ENCODE measurements around the gene LRR1. TPM values are rescaled to one million over a fixed set of nuclear protein-coding genes. Genes with fewer than 3 reads are reported as not detected.
"Not testable (repeated sequence)": the region's sequence is repeated elsewhere in the genome, so short reads cannot be mapped to it uniquely, and the experiment has no call there.

The LRR1 gene
- total RNA-seq, 2 experiments from 2014 or later = 64.4 to 71.3 TPM

DNA sequence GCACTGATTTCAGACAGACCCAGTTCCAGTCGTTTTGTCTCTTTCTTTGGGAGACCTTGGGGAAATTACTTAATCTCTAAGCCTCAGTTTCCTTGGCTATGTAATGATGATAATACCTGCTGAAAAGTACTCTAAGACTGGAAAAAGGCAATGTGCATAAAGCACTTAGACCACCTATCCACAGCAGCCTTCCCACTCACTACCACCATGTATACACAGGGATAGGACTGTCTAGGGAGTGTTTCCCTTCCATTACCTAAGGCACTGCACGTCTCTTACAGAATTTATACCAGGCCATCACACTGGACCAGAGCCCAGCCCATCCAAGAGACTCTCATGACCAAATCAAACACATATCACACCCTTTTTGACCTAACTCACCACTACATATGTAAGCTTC is 18.9 kb upstream of the LRR1 start:
- CTCF ChIA-PET = interaction anchor here (1.2 kb wide), 1 partner anchor 42 kb away, joined by 3 read pairs; no protein-coding TSS in a partner anchor
- ATAC-seq = no peak

GRCh38 chr14:49581209-49582112 is 17.3 kb upstream of the LRR1 start:
- DNase-seq (no peak), ATAC-seq (no peak)
- Mint-ChIP-seq H3K36me3 (peaks cover 72% of the 10 kb centered on the region), H3K9me3 (ENCODE audit: low read depth) (no peaks in the 10 kb centered on the region), H3K4me3 (no peak overlapping the region), H3K4me1 (peaks cover 45% of the 10 kb centered on the region), H3K27ac (peak overlapping the region; percentile 27), H3K27me3 (no peaks in the 10 kb centered on the region)
- CTCF ChIA-PET = interaction anchor here (0.9 kb wide), 1 partner anchor 120 kb away, joined by 3 read pairs; no protein-coding TSS in a partner anchor

More for the DNA sequence above, 18.9 kb upstream of the LRR1 start:
- H3K27me3 Mint-ChIP-seq = no peaks in the 10 kb centered on the region
- H3K4me1 Mint-ChIP-seq = peaks cover 45% of the 10 kb centered on the region
- H3K4me3 Mint-ChIP-seq = no peak overlapping the region
- H3K27ac Mint-ChIP-seq = peak overlapping the region; percentile 33
- H3K9me3 Mint-ChIP-seq (ENCODE audit: low read depth) = no peaks in the 10 kb centered on the region
- DNase-seq = no peak
- H3K36me3 Mint-ChIP-seq = peaks cover 67% of the 10 kb centered on the region

DNA sequence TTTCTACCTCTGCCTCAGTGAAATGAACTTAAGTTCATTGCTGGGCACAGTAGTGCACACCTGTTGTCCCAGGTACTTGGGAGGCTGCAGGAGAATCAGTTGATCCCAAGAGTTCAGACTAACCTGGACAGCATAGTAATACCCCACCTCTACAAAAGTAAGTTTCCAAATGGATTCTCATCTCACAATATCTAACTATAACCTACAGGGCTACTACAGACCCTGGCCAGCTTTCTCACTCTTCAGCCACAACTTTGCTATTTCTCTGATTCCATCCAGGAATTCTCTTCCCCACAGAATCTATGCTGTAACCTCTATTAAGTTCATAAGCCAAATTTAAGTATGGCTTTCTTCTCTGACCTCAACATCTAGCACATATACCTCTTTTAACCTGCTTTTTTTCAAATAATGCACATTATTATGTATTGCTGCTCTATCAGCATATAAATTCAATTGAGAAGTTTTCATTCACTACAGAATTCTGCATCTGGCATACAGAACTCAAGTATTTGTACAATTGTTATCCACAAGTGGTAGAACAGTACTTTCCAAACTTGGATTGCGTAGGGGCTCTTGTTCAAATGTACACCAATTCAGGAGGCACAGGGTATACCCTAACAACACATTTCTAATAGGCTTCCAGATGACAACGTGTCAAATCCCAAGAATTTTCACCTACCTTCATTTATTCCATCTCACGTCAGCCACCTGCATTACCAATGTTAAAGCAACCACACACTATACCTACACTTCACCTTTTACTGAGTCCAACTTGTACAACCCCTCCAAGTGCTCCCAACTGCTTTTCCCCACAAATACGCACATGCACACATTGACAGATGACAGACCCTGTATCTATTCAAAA is 16.4 kb upstream of the LRR1 start:
- ATAC-seq (no peak), DNase-seq (no peak)
- CTCF ChIA-PET = interaction anchor here (0.5 to 1.2 kb wide), 3 partner anchors 17 to 121 kb away, joined by 3 to 4 read pairs (median 3); partner anchors contain the start of gene LRR1
- H3K4me3 Mint-ChIP-seq = no peak overlapping the region
- no peaks in the 10 kb centered on the region for H3K9me3 Mint-ChIP-seq (ENCODE audit: low read depth)
- peaks cover 49% of the 10 kb centered on the region for H3K4me1 Mint-ChIP-seq
- H3K27me3 Mint-ChIP-seq = no peaks in the 10 kb centered on the region
- peaks cover 65% of the 10 kb centered on the region for H3K36me3 Mint-ChIP-seq
- peak overlapping the region; percentile 29 for H3K27ac Mint-ChIP-seq

- CTCF ChIA-PET = interaction anchor here (0.7 to 1.2 kb wide), 2 partner anchors 15 to 38 kb away, joined by 3 read pairs; partner anchors contain the start of gene LRR1
- peak overlapping the region; percentile 89 for H3K4me3 Mint-ChIP-seq
- H3K27ac Mint-ChIP-seq = peak overlapping the region; percentile 99
- H3K4me1 Mint-ChIP-seq = peaks cover 47% of the 10 kb centered on the region
- H3K36me3 Mint-ChIP-seq = peaks cover 57% of the 10 kb centered on the region
- H3K9me3 Mint-ChIP-seq (ENCODE audit: low read depth) = no peaks in the 10 kb centered on the region
- H3K27me3 Mint-ChIP-seq = no peaks in the 10 kb centered on the region
- ATAC-seq = no peak
- no peak for DNase-seq
These were observed 15.1 kb upstream of the LRR1 start for GRCh38 chr14:49583629-49584028.

DNA sequence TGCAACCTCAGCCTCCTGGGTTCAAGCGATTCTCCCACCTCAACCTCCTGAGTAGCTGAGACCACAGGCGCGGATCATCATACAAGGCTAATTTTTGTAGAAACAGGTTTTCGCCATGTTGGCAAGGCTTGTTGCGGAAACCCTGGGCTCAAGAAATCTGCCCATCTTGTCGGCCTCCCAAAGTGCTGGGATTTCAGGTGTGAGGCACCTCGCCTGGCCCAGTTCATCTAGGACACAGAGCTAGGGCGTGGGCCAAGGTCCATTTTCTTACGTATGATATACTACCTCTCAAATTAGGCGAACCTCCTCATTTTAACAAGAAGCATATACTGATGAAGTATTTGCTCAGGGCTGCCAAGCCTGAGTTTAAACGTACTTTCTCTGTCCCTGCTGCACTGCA is 14.7 kb upstream of the LRR1 start:
- H3K4me1 Mint-ChIP-seq = peaks cover 47% of the 10 kb centered on the region
- CTCF ChIA-PET = interaction anchor here (0.7 kb wide), 1 partner anchor 37 kb away, joined by 3 read pairs; no protein-coding TSS in a partner anchor

GRCh38 chr14:49584981-49585640 is 13.6 kb upstream of the LRR1 start:
- DNase-seq = peak; percentile 48
- H3K27me3 Mint-ChIP-seq = not testable (repeated sequence)
- CTCF ChIA-PET = interaction anchor here (0.7 to 4.6 kb wide), 5 partner anchors 12 to 124 kb away, joined by 3 to 78 read pairs (median 3); partner anchors contain the start of gene LRR1

More for the DNA sequence above, 14.7 kb upstream of the LRR1 start:
- Mint-ChIP-seq H3K9me3 (ENCODE audit: low read depth) (no peaks in the 10 kb centered on the region), H3K36me3 (peaks cover 54% of the 10 kb centered on the region), H3K27ac (peak overlapping the region; percentile 99), H3K4me3 (peak overlapping the region; percentile 89), H3K27me3 (no peaks in the 10 kb centered on the region)
- DNase-seq = no peak
- ATAC-seq = no peak

DNA sequence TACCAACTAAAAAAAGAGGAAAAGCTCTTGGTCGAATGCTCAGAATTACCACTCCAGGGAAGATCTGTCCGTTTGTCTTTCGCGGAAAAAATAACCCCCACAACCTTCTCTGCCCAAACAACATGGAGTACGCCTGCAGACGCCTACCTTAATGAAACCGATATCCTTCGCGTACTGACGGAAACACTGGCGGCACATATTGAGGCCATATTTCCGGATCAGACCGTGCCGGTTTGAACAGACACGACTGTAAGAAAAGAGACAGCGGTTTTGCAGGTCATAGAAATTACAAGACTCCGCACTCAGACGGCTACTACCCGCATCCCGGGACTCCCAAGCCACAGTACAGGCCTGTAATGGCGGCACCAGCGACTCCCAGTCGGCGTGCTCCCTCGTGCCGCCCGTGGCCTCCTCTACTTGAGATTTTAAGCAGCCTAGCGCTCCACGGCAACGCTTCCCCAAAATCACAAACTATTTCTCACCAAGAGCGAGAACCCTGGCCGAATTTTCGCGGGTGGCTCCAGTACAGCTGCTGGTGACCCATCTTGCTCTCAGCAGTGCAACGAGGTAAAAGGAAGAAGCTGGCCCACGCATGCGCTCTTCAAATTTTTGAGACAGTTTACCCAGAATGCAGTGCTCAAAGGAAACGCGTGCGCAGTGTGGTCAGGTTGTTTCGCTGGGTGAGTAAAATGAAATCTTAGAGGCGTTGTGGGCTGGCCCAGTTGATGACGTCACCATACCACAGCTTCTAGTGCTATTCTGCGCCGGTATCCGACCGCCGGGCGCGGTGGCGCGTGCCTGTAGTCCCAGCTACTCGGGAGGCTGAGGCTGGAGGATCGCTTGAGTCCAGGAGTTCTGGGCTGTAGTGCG is 12.7 kb upstream of the LRR1 start, which contains the start of gene RPS29:
RPS29 (minus strand) TSS at position 578 of the 870 bp plus-strand sequence; CDS start at position 544, 34 bp downstream.
- H3K27ac Mint-ChIP-seq = peak within 1 kb of the TSS; percentile 99
- H3K4me1 Mint-ChIP-seq = peaks cover 38% of the 10 kb centered on the region
- DNase-seq (peak; percentile 99), ATAC-seq (peak; percentile 87)
- H3K9me3 Mint-ChIP-seq (ENCODE audit: low read depth) = no peaks in the 10 kb centered on the region
- peaks cover 46% of the 10 kb centered on the region for H3K36me3 Mint-ChIP-seq
- H3K27me3 Mint-ChIP-seq = no peaks in the 10 kb centered on the region
- CTCF ChIA-PET = interaction anchor here (0.9 to 4.6 kb wide), 15 partner anchors 11 to 276 kb away, joined by 3 to 78 read pairs (median 4); partner anchors contain the start of genes DNAAF2, LRR1, MGAT2 and RPL36AL
- peak within 1 kb of the TSS; percentile 89 for H3K4me3 Mint-ChIP-seq

More at GRCh38 chr14:49584981-49585640, 13.6 kb upstream of the LRR1 start:
- H3K4me1 Mint-ChIP-seq = peaks cover 41% of the 10 kb centered on the region
- peak overlapping the region; percentile 99 for H3K27ac Mint-ChIP-seq
- ATAC-seq; H3K9me3 Mint-ChIP-seq (ENCODE audit: low read depth): not testable (repeated sequence)
- peaks cover 49% of the 10 kb centered on the region for H3K36me3 Mint-ChIP-seq
- peak overlapping the region; percentile 89 for H3K4me3 Mint-ChIP-seq

- CTCF ChIA-PET = interaction anchor here (1.0 to 4.6 kb wide), 16 partner anchors 10 to 275 kb away, joined by 3 to 78 read pairs (median 4); partner anchors contain the start of genes DNAAF2, LRR1, MGAT2 and RPL36AL
- peak overlapping the region; percentile 89 for H3K4me3 Mint-ChIP-seq
- DNase-seq = peak; percentile 78
- peak; percentile 26 for ATAC-seq
- no peaks in the 10 kb centered on the region for H3K27me3 Mint-ChIP-seq
- no peaks in the 10 kb centered on the region for H3K9me3 Mint-ChIP-seq (ENCODE audit: low read depth)
- peaks cover 30% of the 10 kb centered on the region for H3K4me1 Mint-ChIP-seq
- peaks cover 39% of the 10 kb centered on the region for H3K36me3 Mint-ChIP-seq
- peak overlapping the region; percentile 99 for H3K27ac Mint-ChIP-seq
These were observed 11.9 kb upstream of the LRR1 start for GRCh38 chr14:49586673-49587460.

DNA sequence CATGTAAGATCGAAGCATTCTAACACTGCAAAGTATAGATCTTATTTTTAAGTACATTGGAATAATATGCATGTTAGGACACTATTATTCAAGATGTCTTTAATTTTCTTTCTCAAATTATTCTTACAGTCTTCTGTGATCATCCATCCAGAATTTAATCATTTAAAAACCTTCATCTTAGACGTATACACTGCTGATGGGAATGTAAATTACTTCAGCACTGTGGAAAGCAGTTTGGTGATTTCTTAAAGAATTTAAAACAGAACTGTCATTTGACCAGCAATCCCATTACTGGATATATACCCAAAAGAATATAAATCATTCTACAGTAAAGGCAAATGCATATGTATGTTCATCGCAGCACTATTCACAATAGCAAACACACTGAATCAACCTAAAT is 9.4 kb upstream of the LRR1 start:
- no peaks in the 10 kb centered on the region for H3K9me3 Mint-ChIP-seq (ENCODE audit: low read depth)
- no peak overlapping the region for H3K4me3 Mint-ChIP-seq
- ATAC-seq (no peak), DNase-seq (no peak)
- peaks cover 9% of the 10 kb centered on the region for H3K4me1 Mint-ChIP-seq
- peaks cover 18% of the 10 kb centered on the region for H3K36me3 Mint-ChIP-seq
- no peaks in the 10 kb centered on the region for H3K27me3 Mint-ChIP-seq
- CTCF ChIA-PET = no interaction called here
- no peak overlapping the region for H3K27ac Mint-ChIP-seq

DNA sequence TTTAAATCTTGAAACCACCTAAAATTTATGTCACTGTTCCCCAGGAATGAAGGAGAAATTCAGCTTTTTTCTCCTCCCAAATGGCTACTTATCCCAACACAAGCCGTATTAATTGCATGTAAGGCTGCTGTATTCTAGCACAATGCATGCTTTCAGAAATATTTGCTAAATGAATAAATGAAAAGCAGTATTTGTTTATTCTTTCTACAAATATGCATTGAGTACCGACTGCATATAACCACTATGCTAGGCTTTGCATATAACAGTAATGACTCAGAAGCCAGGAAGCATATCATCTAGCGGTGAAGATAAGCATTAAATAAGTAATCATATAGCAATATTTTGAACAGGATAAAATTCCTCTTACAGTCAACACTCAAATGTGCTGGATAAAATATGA is 5.7 kb upstream of the LRR1 start:
- H3K4me1 Mint-ChIP-seq = peaks cover 14% of the 10 kb centered on the region
- H3K9me3 Mint-ChIP-seq (ENCODE audit: low read depth) = no peaks in the 10 kb centered on the region
- CTCF ChIA-PET = no interaction called here
- no peaks in the 10 kb centered on the region for H3K36me3 Mint-ChIP-seq
- ATAC-seq (no peak), DNase-seq (no peak)
- no peaks in the 10 kb centered on the region for H3K27me3 Mint-ChIP-seq
- H3K27ac Mint-ChIP-seq = no peak overlapping the region
- no peak overlapping the region for H3K4me3 Mint-ChIP-seq
